HT-29 (cell line): Measurements from ENCODE around the gene RAMP1. TPM values are rescaled to one million over a fixed set of nuclear protein-coding genes. Genes with fewer than 3 reads are reported as not detected.
"Not testable (repeated sequence)": the region's sequence is repeated elsewhere in the genome, so short reads cannot be mapped to it uniquely, and the experiment has no call there.

Experiments used
- DNase-seq: peaks from one replicate; pipeline ENCODE4 v3.0.0-alpha.2; 2015; ENCODE audit warnings: low spot score
- total RNA-seq: library from RNA; depleted of rRNA; stranded (reverse); fragments of >200 nt; shearing (Covaris generic); gene quantifications from 2 replicates; pipeline ENCODE4 v1.2.3, GENCODE V29; 2014; rRNA removed

RAMP1 gene
- total RNA-seq: 36.5 and 56.0 TPM in 2 replicates

DNA sequence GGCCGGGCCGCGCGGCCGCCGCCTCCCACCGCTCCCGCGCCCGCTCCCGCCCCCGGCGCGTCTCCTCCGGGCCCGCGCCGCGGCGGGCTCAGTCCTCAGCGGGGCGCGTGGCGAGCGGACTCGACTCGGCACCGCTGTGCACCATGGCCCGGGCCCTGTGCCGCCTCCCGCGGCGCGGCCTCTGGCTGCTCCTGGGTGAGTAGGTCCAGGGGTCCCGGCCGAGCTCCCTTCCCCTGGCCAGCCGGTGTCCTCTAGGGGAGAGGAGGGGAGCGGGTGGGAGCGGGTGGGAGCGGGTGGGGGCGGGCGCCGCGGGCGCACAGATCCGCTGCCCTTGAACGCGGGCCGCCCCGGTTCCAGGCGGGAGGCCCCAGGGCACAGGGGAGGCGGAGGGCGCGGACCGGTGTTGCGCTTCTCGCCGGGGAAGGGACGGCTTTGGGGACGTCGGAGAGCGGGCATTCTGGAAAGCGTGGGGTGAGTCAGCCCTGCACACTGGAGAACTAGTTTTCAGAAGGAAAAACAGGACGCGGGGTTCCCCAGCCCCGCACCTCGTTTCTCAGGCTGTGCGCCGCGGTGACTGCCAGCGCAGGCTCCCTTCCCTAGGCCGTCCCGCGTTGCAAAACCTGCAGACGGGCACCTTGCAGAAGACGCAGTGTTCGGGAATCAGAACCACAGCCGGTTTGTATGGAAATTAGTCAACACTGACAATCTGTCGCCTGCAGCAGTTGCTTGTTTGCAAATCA lies at the start of gene RAMP1:
Gene RAMP1 (plus strand): TSS at position 91 of the 740 bp plus-strand sequence. CDS start 53 bp downstream, at position 144.
- DNase-seq: no peak

DNA sequence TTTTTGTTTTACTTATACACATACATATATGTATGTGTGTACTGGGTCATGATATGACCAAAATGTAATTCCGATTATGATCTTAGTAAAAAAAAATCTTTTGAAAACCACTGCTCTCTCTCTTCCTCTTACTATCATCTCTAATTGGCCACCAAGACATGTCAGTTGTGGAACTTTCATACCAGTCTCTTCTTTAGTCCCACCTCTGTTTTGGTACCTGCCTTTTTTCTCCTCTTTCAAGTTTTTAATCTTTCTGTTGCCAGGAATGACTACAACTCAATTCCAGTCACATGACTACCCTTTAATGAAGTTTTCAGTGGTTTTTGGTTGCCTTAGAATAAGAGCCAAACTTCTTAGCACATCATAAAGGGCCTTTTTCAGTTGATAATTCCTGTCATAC lies 43.8 kb upstream of the RAMP1 start:
- DNase-seq: no peak

- no peak for DNase-seq
These were observed 42.9 kb upstream of the RAMP1 start for GRCh38 chr2:237816531-237816930.

DNA sequence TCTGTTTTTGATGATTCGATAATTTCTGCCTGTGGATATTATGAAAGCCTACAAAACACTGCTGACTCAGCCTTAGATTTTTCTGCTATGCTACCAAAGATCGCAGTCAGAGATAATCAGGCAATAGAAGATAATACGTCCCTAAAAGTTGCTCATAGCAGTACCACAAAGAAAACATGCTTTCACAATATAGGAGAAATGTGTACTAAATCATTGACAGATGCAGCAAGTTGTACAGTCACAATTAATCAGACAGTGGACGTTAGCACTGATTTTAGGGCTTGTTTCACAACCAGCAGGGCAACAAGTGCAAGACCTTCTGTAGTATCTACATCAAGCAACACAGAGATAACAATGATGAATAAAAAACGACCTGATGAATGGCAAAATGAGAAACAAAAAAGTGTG lies 41.4 kb upstream of the RAMP1 start:
- no peak for DNase-seq

DNA sequence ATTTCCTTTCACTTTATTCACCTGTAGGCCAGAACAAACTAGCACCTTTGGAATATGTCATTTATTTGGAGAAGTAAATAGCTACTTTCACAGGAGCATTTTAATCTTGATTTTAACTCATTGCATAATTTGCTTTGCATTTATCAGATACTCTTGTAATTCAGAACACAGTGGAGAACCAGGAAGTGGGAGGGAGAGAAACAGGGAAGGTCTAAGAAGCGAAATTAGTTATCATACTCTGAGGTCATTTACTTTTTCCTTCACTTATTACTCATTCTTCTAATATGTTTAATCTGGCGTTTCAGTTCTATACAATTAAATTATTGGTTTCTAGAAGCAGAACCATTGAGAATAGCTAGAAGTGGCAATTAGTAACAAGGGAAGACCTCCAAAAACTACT lies 40.2 kb upstream of the RAMP1 start:
- no peak for DNase-seq

DNA sequence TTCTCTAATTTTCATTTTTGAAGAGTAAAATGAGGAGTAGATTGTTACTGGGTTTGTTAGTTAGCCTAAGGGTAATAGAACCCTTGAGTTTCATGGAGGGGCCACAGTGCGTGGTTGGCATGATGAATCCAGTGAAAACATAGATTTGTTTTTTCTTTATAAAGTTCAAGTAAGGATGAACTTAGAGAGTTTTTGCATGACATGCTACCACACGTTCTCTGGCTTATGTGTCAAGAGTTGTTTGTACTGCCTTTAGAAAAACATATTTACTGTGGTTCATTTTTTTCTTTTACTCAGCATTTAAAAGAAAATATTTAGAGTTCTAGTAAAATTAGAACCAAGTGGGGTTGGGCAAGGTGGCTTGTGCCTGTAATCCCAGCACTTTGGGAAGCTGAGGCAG lies 39.0 kb upstream of the RAMP1 start:
- no peak for DNase-seq

DNA sequence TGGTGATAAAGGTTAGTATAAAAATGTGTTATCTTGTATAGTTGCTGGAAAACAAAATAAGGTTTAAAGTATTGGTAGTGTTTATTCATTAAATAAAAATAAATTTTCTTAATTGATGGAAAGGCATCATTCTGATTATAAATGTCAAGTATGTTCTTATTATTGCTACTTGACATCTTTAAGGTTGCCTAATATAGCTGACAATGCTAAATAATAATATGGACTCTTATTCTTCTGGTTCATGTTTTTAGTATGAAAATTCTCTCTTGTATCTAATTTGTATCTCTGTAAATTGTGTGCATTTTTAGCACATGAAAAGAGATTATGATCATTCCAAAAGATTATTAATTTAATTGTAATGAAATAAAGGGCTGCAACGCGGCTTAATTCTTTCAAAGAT lies 35.9 kb upstream of the RAMP1 start:
- no peak for DNase-seq

DNA sequence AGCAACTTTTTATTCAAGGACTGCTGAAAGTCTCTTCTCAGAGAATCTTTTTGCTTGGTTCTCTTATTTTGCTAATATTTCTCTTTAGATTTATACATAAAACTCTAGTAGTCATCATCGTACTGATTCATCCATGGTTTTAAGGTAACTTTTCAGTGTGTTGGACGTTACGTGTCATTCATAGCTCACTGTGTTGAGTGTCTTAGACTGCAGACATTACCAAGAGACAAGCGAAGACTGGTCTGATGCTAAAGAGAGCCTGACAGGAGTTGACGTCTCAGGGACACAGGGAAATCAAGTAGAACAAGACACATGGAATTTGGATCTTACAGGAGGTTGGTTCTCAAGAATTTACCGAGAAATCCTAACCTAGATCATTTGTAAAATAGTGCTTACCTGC lies 35.3 kb upstream of the RAMP1 start:
- DNase-seq: no peak

DNA sequence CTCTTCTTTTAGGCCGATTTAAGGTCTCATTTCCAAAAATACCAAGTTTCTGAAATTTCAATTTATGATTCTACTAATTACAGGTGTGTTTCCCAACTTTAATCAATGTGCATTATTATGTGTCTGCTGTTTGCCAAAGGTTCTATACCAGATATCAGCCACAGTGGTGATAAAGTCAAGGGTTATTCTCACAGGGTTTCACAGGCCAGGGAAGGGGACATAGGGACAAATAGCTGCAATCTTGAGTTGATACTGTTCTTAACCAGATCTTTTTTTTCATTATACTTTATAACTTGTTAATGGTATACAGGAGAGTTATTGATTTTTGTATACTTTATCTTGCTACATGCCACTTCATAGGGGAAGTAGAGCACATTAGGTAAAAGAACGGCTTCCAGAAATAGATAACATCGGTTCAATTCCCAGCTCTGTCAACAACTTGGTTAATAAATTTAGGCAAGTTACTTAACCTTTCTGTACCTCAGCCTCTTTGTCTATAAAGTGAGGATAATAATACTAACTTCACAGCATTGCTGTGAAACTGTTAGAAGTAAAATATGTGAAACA lies 31.9 kb upstream of the RAMP1 start:
- no peak for DNase-seq

DNA sequence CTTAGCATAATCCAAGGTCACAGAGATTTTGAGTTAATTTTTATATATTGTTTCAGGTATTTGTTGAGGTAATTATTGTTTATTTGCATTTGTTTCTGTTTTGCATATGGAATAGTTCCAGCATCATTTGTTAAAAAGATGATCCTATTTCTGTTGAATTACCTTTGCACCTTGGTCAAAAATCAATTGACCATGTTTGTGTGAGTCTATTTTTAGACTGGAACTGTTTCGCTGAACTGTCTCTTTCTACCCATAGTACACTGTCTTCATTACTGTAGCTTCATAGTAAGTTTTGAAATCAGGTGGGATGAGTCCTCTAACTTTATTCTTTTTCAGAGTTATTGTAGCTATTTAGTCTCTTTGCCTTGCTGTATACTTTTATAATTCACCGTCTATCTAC lies 28.9 kb upstream of the RAMP1 start:
- DNase-seq: no peak

DNA sequence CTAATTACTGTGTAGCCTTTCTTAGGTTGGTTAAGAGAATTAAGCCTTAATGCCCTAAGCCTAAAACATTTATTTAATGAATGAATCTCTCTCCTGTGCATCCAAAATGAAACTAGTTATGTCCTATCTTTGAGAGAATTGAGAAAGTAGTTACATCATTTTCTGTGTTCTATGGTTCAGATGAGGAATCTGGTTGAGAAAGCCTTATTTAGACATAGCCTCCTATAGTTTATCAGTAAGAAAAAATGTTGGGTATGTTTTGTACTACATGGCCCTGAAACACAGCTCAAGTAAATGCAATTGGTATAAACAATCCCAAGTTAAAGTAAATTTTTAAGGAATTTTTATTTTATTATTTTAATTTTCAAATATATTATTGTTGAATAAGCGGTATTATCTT lies 25.9 kb upstream of the RAMP1 start:
- no peak for DNase-seq

DNA sequence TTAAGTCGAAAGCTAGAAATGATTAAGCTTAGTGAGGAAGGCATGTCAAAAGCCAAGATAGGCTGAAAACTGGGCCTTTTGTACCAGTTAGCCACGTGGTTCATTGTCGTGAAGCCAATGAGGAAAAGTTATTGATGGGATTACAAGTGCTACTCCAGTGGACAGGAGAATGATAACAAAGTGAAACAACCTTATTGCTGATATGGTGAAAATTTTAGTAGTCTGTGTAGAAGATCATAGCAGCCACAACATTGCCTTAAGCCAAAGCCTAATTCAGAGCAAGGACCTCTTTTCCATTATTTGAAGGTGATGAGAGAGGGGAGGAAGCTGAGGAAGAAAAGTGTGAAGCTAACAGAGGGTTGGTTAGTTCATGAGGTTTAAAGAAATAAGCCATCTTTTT lies 24.1 kb upstream of the RAMP1 start:
- DNase-seq: no peak

DNA sequence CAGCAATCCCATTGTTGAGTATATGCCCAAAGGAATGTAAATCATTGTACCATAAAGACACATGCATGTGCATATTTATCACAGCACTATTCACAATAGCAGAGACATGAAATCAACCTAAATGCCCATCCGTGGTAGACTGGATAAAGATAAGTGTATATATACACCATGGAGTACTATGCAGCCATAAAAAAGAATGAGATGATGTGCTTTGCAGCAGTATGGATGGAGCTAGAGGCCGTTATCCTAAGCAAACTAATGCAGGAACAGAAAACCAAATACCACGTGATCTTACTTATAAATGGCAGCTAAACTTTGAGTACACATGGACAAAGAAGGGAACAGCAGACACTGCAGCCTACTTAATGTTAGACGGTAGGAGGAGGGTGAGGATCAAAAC lies 18.4 kb upstream of the RAMP1 start:
- DNase-seq: no peak

DNA sequence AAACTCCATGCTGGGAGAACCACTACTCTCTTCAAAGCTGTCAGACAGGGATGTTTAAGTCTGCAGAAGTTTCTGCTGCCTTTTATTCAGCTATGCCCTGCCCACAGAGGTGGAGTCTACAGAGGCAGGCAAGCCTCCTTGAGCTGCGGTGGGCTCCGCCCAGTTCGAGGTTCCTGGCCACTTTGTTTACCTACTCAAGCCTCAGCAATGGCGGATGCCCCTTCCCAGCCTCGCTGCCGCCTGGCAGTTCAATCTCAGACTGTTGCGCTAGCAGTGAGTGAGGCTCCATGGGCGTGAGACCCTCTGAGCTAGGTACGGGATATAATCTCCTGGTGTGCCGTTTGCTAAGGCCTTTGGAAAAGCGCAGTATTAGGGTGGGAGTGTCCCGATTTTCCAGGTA lies 10.5 kb upstream of the RAMP1 start:
- DNase-seq: not testable (repeated sequence)

- DNase-seq: no peak
These were observed 5.1 kb upstream of the RAMP1 start for GRCh38 chr2:237854295-237854694.

DNA sequence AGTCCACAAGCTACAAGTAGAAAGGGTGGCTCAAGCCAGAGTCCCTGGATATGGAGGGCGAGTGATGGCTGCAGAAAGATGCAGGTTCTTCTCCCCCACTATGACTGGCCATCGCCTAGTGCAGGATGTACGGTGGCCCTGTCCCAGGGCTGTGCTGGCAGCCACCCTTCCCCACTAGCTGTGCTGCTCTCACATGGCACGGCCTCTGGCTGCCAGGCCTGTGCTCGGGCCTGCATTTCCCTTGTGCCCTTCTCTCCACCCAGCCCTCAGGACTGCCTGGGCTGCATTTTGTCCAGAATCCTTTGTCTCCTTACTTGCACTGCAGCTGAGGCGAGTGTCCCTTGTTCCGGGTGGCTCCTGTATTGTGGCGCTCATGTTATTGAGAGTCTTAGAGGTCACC lies 1.6 kb upstream of the RAMP1 start:
- no peak for DNase-seq

DNA sequence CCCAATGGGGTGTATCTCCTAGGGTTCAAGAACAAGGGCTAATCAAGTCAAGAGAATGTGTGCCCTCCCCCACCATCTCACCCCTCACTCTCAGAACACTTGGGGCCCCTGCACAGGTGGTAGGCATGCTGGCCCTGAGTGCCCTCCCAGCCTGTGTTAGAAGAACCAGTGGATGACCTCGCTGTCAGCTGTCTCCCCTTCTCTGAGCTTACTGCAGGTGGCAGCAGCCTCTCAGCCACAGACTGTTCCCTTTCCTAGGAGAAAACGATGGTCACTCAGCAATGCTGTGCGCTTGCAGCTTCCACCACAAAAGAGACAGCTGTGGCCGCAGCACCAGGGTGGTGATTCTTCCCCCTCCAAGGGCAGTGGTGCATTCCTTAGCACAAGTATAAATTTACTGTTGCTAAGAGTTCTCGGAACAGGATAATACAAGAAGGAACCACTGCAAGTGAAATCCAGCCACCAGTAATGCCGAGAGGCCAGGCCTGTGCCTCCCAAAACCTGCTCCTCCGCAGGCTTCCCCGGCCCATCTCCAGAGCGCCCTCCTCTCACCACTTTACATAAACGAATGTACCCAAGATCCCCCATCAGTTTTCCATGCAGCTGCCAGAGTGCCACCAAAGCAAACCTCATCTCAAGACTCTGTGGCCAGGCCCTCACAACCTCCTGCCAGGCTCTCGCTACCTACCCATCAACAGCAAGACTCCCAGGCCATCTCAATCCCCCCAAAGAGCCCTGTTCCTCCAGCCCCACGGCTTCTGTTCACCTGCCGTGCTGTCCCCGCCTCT lies 935 bp upstream of the RAMP1 start:
- DNase-seq: peak; percentile 85

DNA sequence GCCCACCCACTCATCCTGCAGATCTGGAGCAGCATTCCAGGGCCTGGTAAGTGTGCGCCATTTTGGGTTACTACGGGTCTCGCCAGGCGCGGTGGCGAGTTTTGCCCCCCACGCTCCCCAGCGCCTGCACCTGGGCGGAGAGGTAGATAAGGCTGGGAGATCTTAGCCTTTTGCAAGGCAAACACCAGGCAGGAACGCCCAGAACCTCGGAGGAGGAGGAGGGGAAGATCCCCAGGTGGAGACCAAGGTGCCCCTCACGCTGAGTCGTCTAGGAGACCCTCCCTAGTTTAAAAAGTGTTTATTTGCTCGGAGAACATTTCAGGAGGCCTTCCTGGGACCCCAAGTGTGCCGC lies 365 bp upstream of the RAMP1 start:
- no peak for DNase-seq

GRCh38 chr2:237860273-237860935 lies 981 bp downstream of the RAMP1 start:
- peak; percentile 51 for DNase-seq

DNA sequence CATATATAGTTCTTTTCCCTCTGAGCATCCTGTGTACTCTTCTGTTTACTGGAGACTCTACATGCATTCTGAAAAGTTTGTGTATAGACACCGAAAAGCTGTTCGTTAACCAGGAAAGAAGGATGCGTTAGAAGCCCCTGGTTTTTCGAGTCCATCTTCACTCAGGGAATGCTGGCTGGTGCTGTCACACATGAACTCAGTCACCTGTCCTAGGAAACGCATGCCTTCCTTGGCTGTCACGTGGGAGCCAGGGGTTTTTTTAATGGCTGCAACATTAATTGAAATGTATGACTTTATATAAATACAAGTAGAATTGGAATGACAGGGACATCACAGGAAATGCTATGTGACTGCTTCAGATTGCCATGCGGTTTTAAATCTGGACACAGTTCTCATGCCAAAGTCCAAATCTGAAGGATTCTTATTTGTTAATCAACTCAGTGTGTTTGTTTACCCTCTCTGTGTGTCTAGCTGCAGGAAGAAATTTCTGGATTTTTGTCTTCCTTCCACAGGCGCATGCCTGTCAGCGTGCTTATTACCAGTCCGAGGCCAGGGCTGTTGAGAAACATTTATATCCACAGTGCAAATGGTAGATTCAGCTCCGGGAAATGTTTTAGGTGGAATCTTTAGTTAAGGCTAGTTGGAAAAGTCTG lies 2.6 kb downstream of the RAMP1 start:
- DNase-seq: peak; percentile 33

DNA sequence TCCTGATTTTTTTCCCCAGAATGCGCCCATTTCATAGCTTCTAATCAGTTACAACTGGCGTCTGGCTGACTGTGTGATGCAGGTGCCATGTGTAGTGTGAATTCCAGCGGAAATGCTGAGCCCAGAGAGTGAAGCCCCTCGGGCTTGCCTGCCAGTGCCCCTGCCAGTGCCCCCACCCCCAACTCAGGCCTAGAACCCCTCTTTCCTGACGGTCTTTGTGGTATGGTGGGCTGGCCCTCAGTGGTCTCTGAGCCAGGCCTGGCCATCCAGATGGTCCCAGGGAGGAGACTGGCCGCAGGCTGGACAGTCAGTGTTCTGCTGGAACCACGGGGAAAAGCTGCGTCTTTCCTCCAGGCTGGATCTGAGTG lies 3.1 kb downstream of the RAMP1 start:
- no peak for DNase-seq

GRCh38 chr2:237863102-237863511 lies 3.7 kb downstream of the RAMP1 start:
- DNase-seq: no peak
